Neuronal stem cell (in vitro differentiated cells): Measurements from ENCODE around the gene FKBP10.

Experiments
- DNase-seq: peaks from one replicate; pipeline ENCODE4 v3.0.0-alpha.2; 2013; ENCODE audit warnings: low spot score
- H2AFZ ChIP-seq: one replicate; pipeline ENCODE4 v1.6.1; 2013; ENCODE audit warnings: mild to moderate bottlenecking, low read length, inconsistent platforms
- H2AK5ac ChIP-seq: 2 replicates; pipeline ENCODE4 v1.6.1; 2013; ENCODE audit warnings: low read depth, mild to moderate bottlenecking, inconsistent platforms, low read length, moderate library complexity, mixed read lengths
- H2BK120ac ChIP-seq: 2 replicates; pipeline ENCODE4 v1.6.1; 2013; ENCODE audit warnings: low read depth, mild to moderate bottlenecking, inconsistent platforms, low read length, moderate library complexity, mixed read lengths
- H2BK12ac ChIP-seq: one replicate; pipeline ENCODE4 v1.6.1; 2013; ENCODE audit warnings: low read length, inconsistent platforms
- H2BK15ac ChIP-seq: 2 replicates; pipeline ENCODE4 v1.6.1; 2013; ENCODE audit warnings: mild to moderate bottlenecking, low read length, inconsistent platforms, mixed read lengths
- H2BK5ac ChIP-seq: one replicate; pipeline ENCODE4 v1.6.1; 2013; ENCODE audit warnings: inconsistent platforms, mild to moderate bottlenecking, low read length, moderate library complexity
- H3K14ac ChIP-seq: one replicate; pipeline ENCODE4 v1.6.1; 2013; ENCODE audit warnings: low read length, inconsistent platforms
- H3K18ac ChIP-seq: 2 replicates; pipeline ENCODE4 v1.6.1; 2013; ENCODE audit warnings: low read length, inconsistent platforms
- H3K23ac ChIP-seq: 2 replicates; pipeline ENCODE4 v1.6.1; 2013; ENCODE audit warnings: low read depth, mild to moderate bottlenecking, mixed read lengths, low read length, inconsistent platforms; ENCODE audit not compliant: poor library complexity
- H3K27ac ChIP-seq: replicated peaks from 3 replicates; pipeline ENCODE4 v1.5.1; 2013; ENCODE audit warnings: low read length, inconsistent platforms
- H3K27me3 ChIP-seq, 3 experiments: 2 replicates each; pipeline ENCODE4 v1.6.1; 2013; ENCODE audit warnings: low read length in 3 of 3, mild to moderate bottlenecking in 2 of 3, inconsistent platforms in 1 of 3, low read depth in 1 of 3, mixed read lengths in 1 of 3, moderate library complexity in 1 of 3; ENCODE audit not compliant: control insufficient read depth in 3 of 3, insufficient read depth in 3 of 3
- H3K36me3 ChIP-seq, 2 donors: replicated peaks in 1 of 2; 2 replicates each; pipeline ENCODE4 v1.6.1; 2013; ENCODE audit warnings: low read length in 2 of 2; ENCODE audit not compliant: control insufficient read depth in 2 of 2, insufficient read depth in 2 of 2
- H3K4ac ChIP-seq: 2 replicates; pipeline ENCODE4 v1.6.1; 2013; ENCODE audit warnings: inconsistent platforms, mild to moderate bottlenecking, low read length, moderate library complexity
- H3K4me1 ChIP-seq, 2 donors: 1 replicate in 1 of 2; 2 replicates in 1 of 2; pipeline ENCODE4 v1.6.1; 2013; ENCODE audit warnings: low read length in 2 of 2, low read depth in 1 of 2; ENCODE audit not compliant: control insufficient read depth in 2 of 2, insufficient read depth in 1 of 2
- H3K4me2 ChIP-seq: one replicate; pipeline ENCODE4 v1.6.1; 2013; ENCODE audit warnings: mild to moderate bottlenecking, low read length, inconsistent platforms; ENCODE audit not compliant: insufficient read depth, poor library complexity, severe bottlenecking
- H3K4me3 ChIP-seq, 2 donors: 2 replicates each; pipeline ENCODE4 v1.5.1; 2013; ENCODE audit warnings: low read length in 2 of 2, mild to moderate bottlenecking in 2 of 2, inconsistent platforms in 1 of 2, moderate library complexity in 1 of 2
- H3K79me1 ChIP-seq: one replicate; pipeline ENCODE4 v1.6.1; 2013; ENCODE audit warnings: low read depth, mild to moderate bottlenecking, inconsistent platforms, low read length, moderate library complexity
- H3K9ac ChIP-seq: one replicate; pipeline ENCODE4 v1.6.1; 2013; ENCODE audit warnings: mild to moderate bottlenecking, low read depth, low read length, inconsistent platforms; ENCODE audit not compliant: poor library complexity
- H3K9me3 ChIP-seq, 2 donors: replicated peaks in 1 of 2; 2 replicates each; pipeline versions ENCODE3 to v1.6.1; 2013; ENCODE audit warnings: low read length in 2 of 2, mild to moderate bottlenecking in 2 of 2, inconsistent platforms in 1 of 2, low read depth in 1 of 2, mixed read lengths in 1 of 2, moderate library complexity in 1 of 2; ENCODE audit not compliant: control insufficient read depth in 2 of 2, insufficient read depth in 1 of 2
- H4K8ac ChIP-seq: one replicate; pipeline ENCODE4 v1.6.1; 2013; ENCODE audit warnings: low read depth, mild to moderate bottlenecking, inconsistent platforms, low read length, moderate library complexity
- H4K91ac ChIP-seq: one replicate; pipeline ENCODE4 v1.6.1; 2013; ENCODE audit warnings: low read length, low read depth, mild to moderate bottlenecking, inconsistent platforms; ENCODE audit not compliant: poor library complexity
- WGBS, 2 donors: extraction: QIAGEN DNeasy Blood & Tissue Kit; methylation state at CpG; one replicate each; pipeline ENCODE4 v1.1.7; 2013; ENCODE audit warnings: missing lambda C conversion rate in 2 of 2, mixed read lengths in 1 of 2; ENCODE audit not compliant: insufficient read length in 2 of 2, insufficient replicate concordance in 1 of 2; ENCODE audit errors: extremely low coverage in 2 of 2; 5-methylcytosine and 5-hydroxymethylcytosine counted together

Gene FKBP10

DNA sequence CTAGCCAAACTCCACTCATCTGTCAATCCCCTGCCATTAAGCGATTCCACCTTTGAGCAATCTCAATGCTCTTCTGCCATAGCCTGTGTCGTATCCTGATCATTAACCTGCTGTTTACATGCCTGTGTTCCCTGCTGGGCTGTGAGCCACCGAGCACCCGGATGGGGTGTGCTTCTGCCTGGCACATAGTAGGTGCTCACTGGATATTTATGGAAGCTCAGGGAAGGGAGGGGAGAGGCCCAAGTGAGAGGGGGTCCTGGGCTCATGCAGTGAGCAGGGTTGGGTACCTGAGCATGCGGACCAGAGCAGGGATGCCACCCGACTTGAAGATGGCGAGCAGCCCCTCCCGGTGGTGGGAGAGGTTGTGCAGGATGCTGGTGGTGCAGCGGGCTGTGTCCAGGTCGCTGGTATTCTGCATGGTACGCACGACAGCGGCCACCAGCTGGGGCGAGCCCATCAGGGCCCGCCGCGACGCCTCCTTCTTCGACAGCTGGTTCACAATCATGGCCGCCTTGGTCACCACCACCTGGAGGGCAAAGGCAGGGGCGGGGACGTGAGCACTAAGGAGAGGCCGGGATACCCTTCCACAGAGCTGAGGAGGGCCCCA, 44.0 kb upstream of the FKBP10 start:
- Histone ChIP-seq H3K4me2 (no peak overlapping the region), H3K4ac (no peak overlapping the region), H3K27me3 (no peaks in the 10 kb centered on the region), H2BK5ac (no peak overlapping the region), H2BK12ac (no peak overlapping the region), H2AFZ (no peak overlapping the region), H2AK5ac (no peak overlapping the region), H4K91ac (no peak overlapping the region), H3K4me3 (no peak overlapping the region), H3K14ac (no peak overlapping the region), H3K79me1 (peaks cover 7% of the 10 kb centered on the region), H3K9me3 (peaks cover 0 to 1% of the 10 kb centered on the region in 2 donors), H3K4me1 (peaks cover 5 to 8% of the 10 kb centered on the region in 2 donors), H3K27ac (no peak overlapping the region), H4K8ac (peak overlapping the region; percentile 8), H3K18ac (no peak overlapping the region), H2BK15ac (no peak overlapping the region), H3K36me3 (peaks cover 46 to 80% of the 10 kb centered on the region in 2 donors), H2BK120ac (no peak overlapping the region), H3K9ac (no peak overlapping the region), H3K23ac (no peak overlapping the region)
- no peak for DNase-seq
- no CpG with 5 or more reads among the region's 23 CpGs for WGBS, 2 donors

- Histone ChIP-seq H3K4me2 (no peak overlapping the region), H3K4ac (no peak overlapping the region), H3K14ac (no peak overlapping the region), H3K4me1 (peaks cover 7 to 13% of the 10 kb centered on the region in 2 donors), H4K91ac (no peak overlapping the region), H3K27ac (no peak overlapping the region), H3K9ac (no peak overlapping the region), H2AK5ac (no peak overlapping the region), H2BK120ac (no peak overlapping the region), H4K8ac (no peak overlapping the region), H2BK15ac (no peak overlapping the region), H3K23ac (peak overlapping the region; percentile 11), H2AFZ (no peak overlapping the region), H2BK12ac (no peak overlapping the region), H2BK5ac (no peak overlapping the region), H3K9me3 (peaks cover 0 to 1% of the 10 kb centered on the region in 2 donors), H3K36me3 (peaks cover 43 to 76% of the 10 kb centered on the region in 2 donors), H3K27me3 (no peaks in the 10 kb centered on the region), H3K4me3 (no peak overlapping the region), H3K79me1 (peaks cover 7% of the 10 kb centered on the region), H3K18ac (peak overlapping the region; percentile 53)
- DNase-seq: no peak
- WGBS, 2 donors: no CpG with 5 or more reads among the region's 16 CpGs
These were observed 43.4 kb upstream of the FKBP10 start for GRCh38 chr17:41769346-41769862.

GRCh38 chr17:41769985-41770384, 42.8 kb upstream of the FKBP10 start:
- Histone ChIP-seq H2BK5ac (no peak overlapping the region), H3K4me2 (no peak overlapping the region), H3K27ac (no peak overlapping the region), H3K27me3 (no peaks in the 10 kb centered on the region), H2AK5ac (no peak overlapping the region), H3K36me3 (peaks cover 39 to 70% of the 10 kb centered on the region in 2 donors), H3K9me3 (peaks cover 0 to 1% of the 10 kb centered on the region in 2 donors), H3K79me1 (peaks cover 10% of the 10 kb centered on the region), H3K14ac (no peak overlapping the region), H3K4me3 (no peak overlapping the region), H3K9ac (no peak overlapping the region), H3K18ac (no peak overlapping the region), H2BK120ac (no peak overlapping the region), H4K8ac (no peak overlapping the region), H2BK12ac (no peak overlapping the region), H4K91ac (no peak overlapping the region), H2BK15ac (no peak overlapping the region), H2AFZ (no peak overlapping the region), H3K4me1 (peaks cover 7 to 15% of the 10 kb centered on the region in 2 donors), H3K23ac (no peak overlapping the region), H3K4ac (no peak overlapping the region)
- DNase-seq: no peak
- WGBS, 2 donors: no CpG with 5 or more reads among the region's 3 CpGs

DNA sequence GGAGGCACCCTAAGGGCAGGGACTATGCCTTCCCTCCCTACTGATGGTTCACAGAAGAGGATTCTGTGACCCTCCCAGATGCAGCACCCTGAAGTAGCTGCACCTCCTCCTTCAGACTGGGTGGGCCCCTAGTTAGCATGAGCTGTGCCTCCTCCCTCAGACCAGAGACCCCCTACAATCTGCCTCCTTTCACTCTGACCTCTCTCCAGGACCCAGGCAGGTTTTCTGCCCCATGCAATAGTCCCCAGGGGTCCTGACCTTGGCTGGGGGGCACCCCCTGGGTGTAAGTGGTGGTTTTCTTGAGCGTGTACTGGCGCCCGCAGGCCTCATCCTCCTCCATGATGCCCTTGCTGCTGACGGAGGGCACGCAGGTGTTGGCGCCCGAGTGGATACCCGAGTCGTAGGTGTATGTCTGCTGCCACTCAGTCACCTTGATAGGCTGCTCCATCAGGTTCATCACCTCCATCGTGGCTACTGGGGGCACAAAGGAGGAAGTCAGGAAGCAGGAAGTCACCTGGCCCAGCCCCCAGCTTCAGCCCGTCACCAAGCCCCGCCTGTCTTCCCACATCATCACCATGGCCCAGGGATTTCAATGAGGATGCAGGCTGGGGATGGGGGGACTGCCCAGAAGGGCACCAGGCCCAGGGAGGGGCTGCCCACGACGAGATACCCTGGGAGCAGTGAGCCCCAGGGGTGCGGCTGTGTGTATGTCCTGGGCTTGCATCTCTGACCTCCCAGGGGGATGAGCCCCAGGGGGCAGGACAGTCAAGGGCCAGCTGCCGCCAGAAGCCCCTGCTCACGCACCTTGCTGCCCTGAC, 41.2 kb upstream of the FKBP10 start:
- H3K79me1 ChIP-seq: peaks cover 10% of the 10 kb centered on the region
- H2AK5ac ChIP-seq: peak overlapping the region; percentile 33
- DNase-seq: no peak
- peak overlapping the region; percentile 3 for H3K9ac ChIP-seq
- peaks cover 0 to 1% of the 10 kb centered on the region in 2 donors for H3K9me3 ChIP-seq
- no peak overlapping the region for H3K4ac ChIP-seq
- H2BK12ac ChIP-seq: no peak overlapping the region
- H3K14ac ChIP-seq: no peak overlapping the region
- peaks cover 39 to 56% of the 10 kb centered on the region in 2 donors for H3K36me3 ChIP-seq
- no peak overlapping the region for H3K23ac ChIP-seq
- H2AFZ ChIP-seq: no peak overlapping the region
- no peak overlapping the region for H3K27ac ChIP-seq
- peaks cover 18 to 28% of the 10 kb centered on the region in 2 donors for H3K4me1 ChIP-seq
- no peak overlapping the region for H2BK15ac ChIP-seq
- no peak overlapping the region for H3K4me3 ChIP-seq
- WGBS, 2 donors: no CpG with 5 or more reads among the region's 17 CpGs
- H4K8ac ChIP-seq: no peak overlapping the region
- no peak overlapping the region for H4K91ac ChIP-seq
- no peak overlapping the region for H3K18ac ChIP-seq
- no peak overlapping the region for H2BK120ac ChIP-seq
- no peaks in the 10 kb centered on the region for H3K27me3 ChIP-seq
- no peak overlapping the region for H2BK5ac ChIP-seq
- H3K4me2 ChIP-seq: no peak overlapping the region
